CD4-positive, CD25-positive, alpha-beta regulatory T cell (primary cell): ENCODE measurements around the gene IGSF3. TPM values are rescaled to one million over a fixed set of nuclear protein-coding genes. Genes with fewer than 3 reads are reported as not detected.
"Not testable (repeated sequence)": the region's sequence is repeated elsewhere in the genome, so short reads cannot be mapped to it uniquely, and the experiment has no call there.

Experiments
- ATAC-seq, 2 donors: fragments of 150-1000 bp; cut with Tn5 transposase; one replicate each; pipeline ENCODE4 v1.10.0; 2021; ENCODE audit warnings: low read depth in 2 of 2, moderate number of reproducible peaks in 2 of 2, moderate library complexity in 1 of 2
- DNase-seq, 3 donors: peaks; one replicate each; pipeline versions ENCODE4 v3.0.0 to v3.0.0-alpha.2; 2012 to 2022; ENCODE audit warnings: mixed read lengths in 1 of 3
- H3K27ac ChIP-seq: one replicate; pipeline ENCODE4 v1.7.0; 2013; ENCODE audit warnings: mild to moderate bottlenecking, low read length; ENCODE audit not compliant: insufficient read depth, poor library complexity, severe bottlenecking
- H3K27me3 ChIP-seq: one replicate; pipeline ENCODE4 v1.7.0; 2013; ENCODE audit warnings: low read length; ENCODE audit not compliant: control insufficient read depth, insufficient read depth
- H3K36me3 ChIP-seq: one replicate; pipeline ENCODE4 v1.7.0; 2013; ENCODE audit warnings: mild to moderate bottlenecking, low read length, moderate library complexity; ENCODE audit not compliant: control insufficient read depth, insufficient read depth
- H3K4me1 ChIP-seq: 2 replicates; pipeline ENCODE4 v1.7.0; 2013; ENCODE audit warnings: mild to moderate bottlenecking, low read length; ENCODE audit not compliant: insufficient read depth, control insufficient read depth, poor library complexity, severe bottlenecking
- H3K4me3 ChIP-seq: one replicate; pipeline ENCODE4 v1.7.0; 2013; ENCODE audit warnings: low read depth, mild to moderate bottlenecking, low read length, moderate library complexity
- H3K9me3 ChIP-seq, 2 experiments: 1 replicate in 1 of 2; 2 replicates in 1 of 2; pipeline ENCODE4 v1.7.0; 2013; ENCODE audit warnings: low read length in 2 of 2, mild to moderate bottlenecking in 1 of 2, moderate library complexity in 1 of 2; ENCODE audit not compliant: control insufficient read depth in 2 of 2
- H3K27ac Mint-ChIP-seq, 3 donors: one replicate each; pipeline ENCODE4 v1.8.0; 2020 to 2022; ENCODE audit warnings: mild to moderate bottlenecking in 3 of 3, mixed read lengths in 3 of 3, moderate library complexity in 2 of 3
- H3K27me3 Mint-ChIP-seq: one replicate; pipeline ENCODE4 v1.8.0; 2022; ENCODE audit warnings: mild to moderate bottlenecking, mixed read lengths
- H3K36me3 Mint-ChIP-seq: one replicate; pipeline ENCODE4 v1.8.0; 2020; ENCODE audit warnings: mixed read lengths
- H3K4me1 Mint-ChIP-seq, 4 donors: one replicate each; pipeline ENCODE4 v1.8.0; 2020 to 2022; ENCODE audit warnings: mixed read lengths in 4 of 4, mild to moderate bottlenecking in 1 of 4
- H3K4me3 Mint-ChIP-seq, 4 donors: one replicate each; pipeline ENCODE4 v1.8.0; 2020 to 2022; ENCODE audit warnings: mild to moderate bottlenecking in 4 of 4, mixed read lengths in 4 of 4, moderate library complexity in 3 of 4
- H3K9me3 Mint-ChIP-seq, 7 donors: one replicate each; pipeline ENCODE4 v1.8.0; 2020 to 2022; ENCODE audit warnings: mixed read lengths in 7 of 7, mild to moderate bottlenecking in 3 of 7, moderate library complexity in 2 of 7
- polyA plus RNA-seq, 4 donors: library from polyadenylated mRNA; unstranded; fragments of 300-500 nt; fragmentation: Illumina TruSeq; gene quantifications; one replicate each; pipeline ENCODE4 v1.2.3, GENCODE V29; 2021
- total RNA-seq: library from RNA; stranded (reverse); gene quantifications from one replicate; pipeline ENCODE4 v1.2.3, GENCODE V29; 2022

The IGSF3 gene
- total and polyA plus RNA-seq, 5 donors from 2014 or later = 0.03 to 0.42 (median 0.21) TPM; not detected in 1

- H3K9me3 ChIP-seq, H3K36me3 Mint-ChIP-seq, H3K4me3 ChIP-seq, H3K4me1 ChIP-seq, H3K27ac ChIP-seq, H3K27me3 ChIP-seq, H3K36me3 ChIP-seq, H3K4me1 Mint-ChIP-seq, ATAC-seq, H3K27ac Mint-ChIP-seq, H3K9me3 Mint-ChIP-seq: not testable (repeated sequence)
- DNase-seq = peak in 1 of 3 donors; percentile 22
- H3K27me3 Mint-ChIP-seq = peaks cover 14% of the 10 kb centered on the region
- H3K4me3 Mint-ChIP-seq = peak overlapping the region in 1 of 4 donors; percentile 21
These were observed 20.8 kb downstream of the IGSF3 start for GRCh38 chr1:116646673-116647170.

DNA sequence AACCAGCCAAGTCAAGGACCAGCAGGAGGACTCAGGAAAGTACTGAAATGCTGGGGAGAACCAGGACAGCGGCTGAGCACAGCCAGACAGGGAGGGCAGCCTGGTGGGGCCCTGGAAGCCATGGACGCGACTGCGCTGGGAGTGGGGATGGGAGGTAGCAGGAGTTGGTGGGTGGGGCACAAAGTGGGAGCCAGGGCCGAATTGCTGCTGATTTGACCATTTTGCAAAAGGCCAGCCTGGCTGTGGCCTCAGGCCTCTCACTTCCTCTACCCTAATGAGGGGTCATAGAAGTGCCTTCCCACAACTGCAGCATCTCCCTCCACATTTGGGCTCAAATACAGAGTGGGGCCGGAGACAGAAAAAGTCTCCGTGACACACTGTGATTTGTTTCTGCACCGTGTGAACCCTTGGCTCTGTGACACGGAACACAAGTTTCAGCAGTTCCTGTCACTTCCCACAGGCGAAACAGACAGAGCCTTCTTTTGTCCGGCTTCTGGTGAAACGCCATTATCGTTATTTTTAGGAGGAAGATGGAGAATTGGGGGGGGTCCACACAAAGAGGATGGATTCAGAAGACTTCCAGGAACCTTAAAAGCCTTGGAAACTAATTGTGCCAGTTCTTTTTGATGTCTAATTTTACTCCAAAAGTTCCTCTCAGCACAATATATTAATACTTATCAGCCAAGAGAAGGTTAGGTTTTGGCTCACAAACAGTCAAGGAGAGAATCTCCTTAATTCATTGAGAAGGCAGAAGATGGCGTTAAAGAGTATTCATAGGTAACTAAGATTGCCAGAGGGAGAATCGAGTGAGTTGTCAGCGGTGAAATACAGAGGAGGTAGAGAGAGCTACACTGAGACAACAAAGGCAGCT is 21.5 kb downstream of the IGSF3 start:
- not testable (repeated sequence) for ATAC-seq, H3K27me3 ChIP-seq, H3K36me3 Mint-ChIP-seq, DNase-seq, H3K27ac ChIP-seq, H3K4me3 ChIP-seq, H3K36me3 ChIP-seq, H3K9me3 ChIP-seq, H3K4me1 Mint-ChIP-seq, H3K4me3 Mint-ChIP-seq, H3K27ac Mint-ChIP-seq, H3K4me1 ChIP-seq, H3K9me3 Mint-ChIP-seq
- peaks cover 14% of the 10 kb centered on the region for H3K27me3 Mint-ChIP-seq

DNA sequence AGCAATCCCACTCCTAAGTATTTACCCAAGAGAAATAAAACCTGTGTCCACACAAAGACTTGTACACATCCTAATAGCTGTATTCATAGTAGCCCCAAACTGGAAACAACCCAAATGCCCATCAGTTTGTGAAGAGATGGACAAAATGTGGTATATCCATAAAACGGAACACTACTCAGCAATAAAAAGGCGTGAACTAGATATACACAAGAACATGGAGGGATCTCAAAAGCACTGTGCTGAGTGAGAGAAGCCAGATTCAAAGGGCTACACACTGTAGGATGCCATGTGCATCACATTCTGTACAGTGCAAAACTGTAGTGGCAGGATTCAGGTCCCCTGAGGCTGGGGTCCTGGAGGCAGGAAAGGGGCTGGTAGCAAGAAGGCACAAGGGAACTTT is 22.5 kb downstream of the IGSF3 start:
- H3K4me3 ChIP-seq, H3K4me1 ChIP-seq, H3K27me3 ChIP-seq, H3K4me1 Mint-ChIP-seq, H3K27ac ChIP-seq, H3K4me3 Mint-ChIP-seq, ATAC-seq, H3K9me3 ChIP-seq, H3K36me3 ChIP-seq, DNase-seq, H3K36me3 Mint-ChIP-seq, H3K27ac Mint-ChIP-seq, H3K9me3 Mint-ChIP-seq: not testable (repeated sequence)
- peaks cover 11% of the 10 kb centered on the region for H3K27me3 Mint-ChIP-seq

DNA sequence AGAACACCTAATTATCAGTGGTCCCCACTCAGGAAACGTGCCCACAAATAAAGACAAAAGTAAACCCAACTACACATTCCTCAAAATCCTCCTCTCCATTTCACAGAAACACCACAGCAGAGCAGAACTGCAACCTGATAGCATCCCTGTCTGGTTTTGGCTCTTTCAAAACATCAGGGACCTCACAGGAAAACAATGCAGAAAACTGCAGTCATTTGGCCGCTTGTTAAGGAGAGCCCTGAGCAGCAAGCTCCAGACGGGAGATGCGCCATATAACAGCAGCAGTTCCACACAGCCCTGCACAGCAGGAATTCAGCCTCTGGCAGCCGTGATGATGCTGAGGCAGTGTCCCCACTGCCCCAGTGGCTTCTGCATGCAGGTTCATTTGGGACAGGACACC is 23.4 kb downstream of the IGSF3 start:
- H3K4me1 ChIP-seq, ATAC-seq, H3K4me3 ChIP-seq, H3K27ac ChIP-seq, H3K4me1 Mint-ChIP-seq, H3K27me3 ChIP-seq, DNase-seq, H3K27ac Mint-ChIP-seq, H3K27me3 Mint-ChIP-seq, H3K4me3 Mint-ChIP-seq, H3K36me3 ChIP-seq, H3K9me3 ChIP-seq, H3K36me3 Mint-ChIP-seq, H3K9me3 Mint-ChIP-seq: not testable (repeated sequence)

GRCh38 chr1:116643281-116643751 is 24.2 kb downstream of the IGSF3 start:
- H3K4me3 ChIP-seq, H3K27ac ChIP-seq, H3K27me3 Mint-ChIP-seq, H3K4me1 ChIP-seq, H3K36me3 ChIP-seq, H3K9me3 Mint-ChIP-seq, H3K4me1 Mint-ChIP-seq, H3K27ac Mint-ChIP-seq, H3K36me3 Mint-ChIP-seq, DNase-seq, H3K9me3 ChIP-seq, H3K4me3 Mint-ChIP-seq, H3K27me3 ChIP-seq, ATAC-seq: not testable (repeated sequence)

DNA sequence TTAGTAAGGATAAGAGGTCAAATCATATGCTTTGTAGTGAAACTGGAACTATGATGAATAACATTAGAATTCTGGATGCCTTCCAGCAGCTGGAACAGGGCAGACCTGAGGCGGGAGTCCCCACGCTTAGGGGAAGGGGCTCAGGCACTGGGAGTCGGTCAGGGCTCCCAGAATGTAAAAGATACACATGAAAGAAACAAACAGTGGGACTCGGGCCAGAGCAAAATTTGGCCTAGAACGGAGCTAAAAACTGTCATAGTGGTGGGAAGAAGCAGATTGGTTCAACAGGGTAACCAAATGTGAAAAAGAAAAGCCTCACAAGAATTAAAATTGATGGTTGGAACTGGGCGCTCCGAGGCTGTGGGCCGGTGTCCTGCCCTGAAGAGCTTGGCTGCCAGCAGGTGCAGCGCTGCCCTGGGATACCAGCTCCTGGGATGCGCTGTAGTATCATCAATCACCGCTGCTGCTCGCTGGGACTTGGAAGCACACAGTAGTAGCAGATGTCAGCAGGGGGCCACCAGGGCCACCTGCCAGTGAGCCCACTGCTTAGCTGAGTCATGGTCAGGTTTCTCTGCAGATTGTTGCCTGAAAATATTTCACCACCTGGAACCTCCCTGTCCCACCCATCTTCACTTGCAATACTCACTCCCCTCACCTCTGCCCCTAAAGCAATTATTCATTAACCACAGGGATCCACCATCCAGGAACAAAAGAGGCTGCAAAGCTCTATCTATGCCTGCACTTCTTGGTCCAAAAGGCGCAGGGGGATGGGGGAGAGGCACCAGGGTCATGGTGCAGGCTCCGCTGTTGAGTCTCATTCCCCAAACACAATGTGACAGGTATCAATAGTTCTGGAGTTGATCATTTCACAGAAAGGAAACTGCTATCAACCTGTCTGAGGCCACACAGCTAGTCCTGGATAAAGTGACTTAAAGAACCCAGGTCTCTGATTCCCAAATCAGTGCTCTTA is 24.9 kb downstream of the IGSF3 start:
- not testable (repeated sequence) for H3K4me1 ChIP-seq, DNase-seq, H3K27me3 ChIP-seq, H3K27ac ChIP-seq, H3K36me3 Mint-ChIP-seq, H3K27ac Mint-ChIP-seq, H3K9me3 Mint-ChIP-seq, H3K27me3 Mint-ChIP-seq, ATAC-seq, H3K9me3 ChIP-seq, H3K36me3 ChIP-seq, H3K4me1 Mint-ChIP-seq, H3K4me3 ChIP-seq, H3K4me3 Mint-ChIP-seq

DNA sequence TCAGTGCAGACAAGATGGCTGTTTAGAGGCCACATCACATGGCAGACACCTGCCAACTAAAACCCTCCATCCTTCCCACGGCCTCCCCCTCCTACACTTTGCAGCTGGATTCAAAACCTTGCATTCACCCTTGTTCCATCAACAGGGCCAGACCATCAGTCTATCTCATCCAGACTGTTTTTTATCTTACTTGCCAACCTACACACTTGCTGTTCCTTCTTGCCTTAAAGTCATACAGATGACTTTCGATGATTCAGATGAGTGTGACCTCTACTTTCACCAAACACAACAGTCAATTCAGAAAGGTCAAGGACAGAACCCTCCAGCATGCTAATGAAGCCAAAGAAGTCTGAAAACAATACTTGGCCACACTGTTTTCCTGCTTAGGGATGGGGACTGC is 29.9 kb downstream of the IGSF3 start:
- not testable (repeated sequence) for DNase-seq, H3K27me3 Mint-ChIP-seq, H3K9me3 ChIP-seq, H3K4me3 ChIP-seq, H3K27ac ChIP-seq, H3K9me3 Mint-ChIP-seq, H3K4me1 Mint-ChIP-seq, H3K36me3 ChIP-seq, H3K36me3 Mint-ChIP-seq, H3K4me3 Mint-ChIP-seq, H3K4me1 ChIP-seq, H3K27me3 ChIP-seq, ATAC-seq, H3K27ac Mint-ChIP-seq
